Stimulated activated CD8-positive, alpha-beta memory T cell treated with anti-CD3 and anti-CD28 coated beads, Interleukin-12 subunit alpha, Interleukin-12 subunit beta, amount 100 ng/mL, for 1 hour (primary cell): ENCODE results near the gene MAP3K20.

Experiments
- DNase-seq: peaks from one replicate; pipeline ENCODE4 v3.0.0-alpha.2; 2020; ENCODE audit warnings: low read depth

MAP3K20 gene

DNA sequence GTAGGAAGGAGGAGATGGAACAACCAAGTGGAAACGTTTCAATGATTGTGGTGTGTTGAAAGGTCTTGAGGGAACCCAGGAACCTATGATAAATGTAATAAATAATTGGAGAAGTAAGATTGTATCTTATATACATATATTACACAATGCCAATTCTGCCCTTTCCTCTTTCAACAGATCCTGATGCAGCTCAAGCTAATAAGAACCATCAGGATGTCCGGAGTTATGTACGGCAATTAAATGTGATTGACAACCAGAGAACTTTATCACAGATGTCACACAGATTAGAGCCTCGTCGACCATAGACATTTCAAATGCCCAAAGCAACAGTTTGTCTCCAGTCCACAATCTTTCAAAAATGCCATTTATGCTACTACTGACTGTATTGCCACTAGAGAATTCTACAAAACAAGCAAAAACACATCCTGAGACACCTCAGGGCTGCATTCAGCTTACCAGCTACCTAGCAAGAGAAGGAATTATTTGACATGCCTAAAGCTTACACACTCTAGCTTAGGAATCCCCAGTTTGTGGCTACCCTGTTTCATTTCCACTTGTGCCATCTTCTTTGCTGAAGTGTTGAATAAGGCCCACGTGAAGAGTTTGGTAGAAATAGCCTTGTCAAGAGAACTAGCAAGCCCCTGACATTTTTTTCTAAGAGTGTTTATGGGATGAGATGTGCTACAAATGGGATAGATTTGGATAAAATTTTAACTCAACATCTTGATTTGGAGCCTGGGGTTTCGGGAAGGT, 24.0 kb upstream of the MAP3K20 start:
- DNase-seq = no peak

DNA sequence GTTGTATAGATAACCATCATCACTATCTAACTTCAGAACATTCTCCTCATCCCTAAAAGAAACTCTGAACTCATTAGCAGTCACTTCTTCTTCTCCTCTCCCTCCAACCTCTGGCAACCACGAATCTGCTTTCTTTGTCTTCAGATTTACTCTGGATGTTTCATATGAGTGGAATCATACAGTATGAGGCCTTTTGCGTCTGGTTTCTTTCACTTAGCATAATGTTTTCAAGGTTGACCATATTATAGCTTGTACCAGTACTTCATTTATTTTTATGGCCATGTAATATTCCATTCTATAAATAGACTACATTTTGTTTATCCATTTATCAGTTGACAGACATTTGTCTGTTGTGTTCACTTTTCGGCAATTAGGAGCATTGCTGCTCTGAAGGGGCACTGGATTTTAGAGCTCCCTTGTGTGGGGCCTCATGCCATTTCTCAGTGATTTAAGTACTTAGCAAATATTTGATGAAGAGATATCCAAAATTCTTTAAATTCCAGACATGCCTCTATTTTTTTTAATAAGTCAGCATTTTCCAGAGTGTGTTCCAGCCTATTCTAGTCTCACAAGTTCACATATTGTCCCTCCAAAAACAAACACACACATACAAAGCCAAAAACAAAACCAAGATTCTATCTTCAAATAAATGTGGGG, 22.5 kb upstream of the MAP3K20 start:
- DNase-seq = no peak

DNA sequence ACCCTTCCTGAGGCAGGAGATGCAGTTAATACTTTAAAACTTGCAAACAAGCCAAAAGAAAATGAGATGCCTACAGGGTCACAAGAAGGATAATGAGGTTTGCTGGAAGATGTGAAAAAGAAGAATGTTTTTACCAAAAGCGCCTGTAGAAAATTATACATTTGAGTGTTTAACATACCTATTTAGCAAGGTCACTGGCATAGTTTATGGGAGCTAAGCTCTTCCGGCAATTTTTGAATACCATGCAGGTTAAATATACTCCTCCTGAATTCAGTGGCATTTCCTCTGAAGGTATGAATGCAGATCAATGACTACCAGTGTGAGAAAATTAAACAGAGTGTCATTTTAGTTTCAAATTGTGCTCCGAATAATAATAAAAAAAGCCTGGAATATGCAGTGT, 21.2 kb upstream of the MAP3K20 start:
- no peak for DNase-seq

DNA sequence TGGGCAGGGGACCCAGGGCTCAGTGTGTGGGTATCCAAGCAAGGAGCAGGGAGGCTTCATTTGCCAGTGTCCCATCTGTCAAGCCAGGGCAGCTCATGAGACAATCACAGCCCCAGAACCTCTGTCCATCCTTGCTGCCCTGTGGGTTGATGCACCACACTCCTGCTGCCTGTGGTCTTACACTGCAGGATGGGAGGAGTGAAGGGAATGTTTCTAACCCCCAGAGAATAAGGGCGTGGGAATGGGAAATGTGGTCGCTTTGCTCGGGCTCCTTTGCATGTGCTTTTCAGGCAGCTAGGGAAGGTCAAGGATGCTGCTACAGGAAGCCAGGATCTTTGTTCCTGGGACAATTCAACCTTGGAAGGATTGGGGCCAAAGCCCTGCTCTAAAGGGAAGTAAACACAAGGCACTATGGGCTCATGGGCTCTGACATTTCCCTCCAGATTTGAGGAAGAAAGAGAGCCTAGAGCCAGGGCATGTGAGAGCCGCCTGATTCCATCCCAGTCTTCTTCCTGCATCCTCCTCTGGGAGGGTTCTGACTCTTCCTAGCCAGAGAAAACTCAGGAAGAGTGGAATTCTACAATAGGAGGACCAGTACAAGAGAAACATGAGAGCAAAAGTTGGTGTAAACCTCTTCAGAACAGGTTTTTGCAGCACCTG, 18.8 kb upstream of the MAP3K20 start:
- DNase-seq = no peak

DNA sequence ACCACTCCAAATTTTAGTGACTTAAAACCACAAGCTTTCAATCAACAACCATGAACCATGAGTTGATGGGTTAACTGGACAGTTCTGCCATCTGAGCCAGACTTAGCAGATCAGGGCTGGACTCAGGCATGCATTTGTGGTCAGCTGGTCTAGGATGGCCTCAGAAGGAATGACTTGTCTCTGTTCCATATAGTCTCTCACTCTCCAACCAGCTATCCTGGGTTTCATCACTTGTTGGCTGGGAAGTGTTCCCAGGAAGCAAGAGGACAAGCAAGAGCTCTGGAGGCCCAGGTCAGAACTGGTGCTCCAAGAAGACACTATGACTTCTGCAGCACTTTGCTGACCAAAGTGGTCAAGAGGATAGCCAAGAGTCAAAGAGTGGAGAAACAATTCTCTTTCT, 17.5 kb upstream of the MAP3K20 start:
- DNase-seq = no peak

DNA sequence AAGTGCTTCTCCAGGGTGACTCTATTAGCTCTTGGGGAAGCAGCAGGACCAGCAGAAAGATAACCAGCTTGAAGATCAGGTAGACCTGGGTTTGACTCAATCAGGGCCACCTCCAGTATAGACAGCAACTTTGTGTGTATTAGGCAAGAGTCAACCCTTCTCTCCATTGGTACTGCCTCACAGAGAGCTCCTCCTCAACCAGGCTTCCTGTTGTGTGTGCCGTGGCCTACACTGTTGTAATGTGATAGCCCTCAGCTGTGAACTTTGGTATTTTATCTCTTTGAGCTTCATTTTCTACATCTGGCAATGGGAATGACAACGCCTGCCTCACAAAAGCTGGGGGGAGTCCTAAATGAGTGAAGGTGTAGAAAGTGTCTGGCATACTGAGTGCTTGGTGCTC, 17.0 kb upstream of the MAP3K20 start:
- no peak for DNase-seq

DNA sequence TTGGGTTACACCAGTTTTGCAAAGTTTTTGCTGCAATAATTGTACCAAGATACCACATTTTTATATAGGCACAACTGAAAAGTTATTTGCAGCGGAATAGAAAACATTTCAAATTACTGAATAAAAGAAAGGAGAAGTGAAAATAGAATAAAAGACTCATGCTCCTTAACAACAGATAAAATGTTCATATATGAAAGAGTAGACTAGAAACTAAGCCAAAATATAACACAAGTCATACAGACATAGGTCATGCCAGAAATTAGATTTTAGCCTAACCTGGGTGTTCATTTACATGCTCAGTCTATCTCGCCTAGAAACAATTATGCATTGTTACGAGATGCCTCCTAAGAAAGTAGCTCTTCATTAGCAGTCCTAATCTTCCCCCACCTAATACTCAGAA, 16.4 kb upstream of the MAP3K20 start:
- DNase-seq = no peak

DNA sequence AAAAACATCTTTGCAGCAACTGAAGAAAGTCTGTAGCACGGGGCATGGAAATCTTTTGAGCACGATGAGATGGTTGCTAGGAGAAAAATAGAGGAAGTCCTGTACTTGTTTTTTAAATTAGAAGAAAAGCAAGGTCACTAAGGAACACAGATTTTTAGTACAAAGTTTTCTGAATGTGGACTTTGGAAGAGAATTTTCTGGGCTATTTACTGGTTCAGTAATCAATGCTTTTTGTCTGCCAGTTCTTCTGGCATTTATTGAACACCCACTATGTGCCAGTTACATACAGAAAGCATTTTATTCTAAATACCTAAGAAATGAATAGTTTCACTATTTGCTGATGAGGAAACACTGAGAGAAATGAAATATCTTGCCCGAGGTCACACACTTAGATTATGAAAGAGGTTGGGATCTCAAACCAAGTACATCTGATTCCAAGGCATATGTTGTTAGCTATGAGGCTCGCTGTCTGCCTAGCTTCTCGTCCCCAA, 15.6 kb upstream of the MAP3K20 start:
- DNase-seq = no peak

DNA sequence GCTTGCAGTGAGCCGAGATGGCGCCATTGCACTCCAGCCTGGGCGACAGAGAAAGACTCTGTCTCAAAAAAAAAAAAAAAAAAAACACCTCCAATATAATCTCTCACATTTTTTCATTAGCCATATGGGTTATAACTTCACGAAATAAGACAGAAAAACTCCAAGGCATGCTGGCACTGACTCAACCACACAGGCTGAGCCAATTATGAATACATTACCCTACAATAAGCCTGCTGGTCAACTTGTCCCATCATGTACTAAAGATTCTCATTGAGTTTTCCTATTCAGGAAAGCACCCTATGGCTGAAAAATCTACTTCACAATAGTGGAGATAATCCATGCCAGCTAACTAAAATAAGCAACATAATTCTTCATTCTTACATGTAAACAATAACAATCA, 12.8 kb upstream of the MAP3K20 start:
- no peak for DNase-seq

DNA sequence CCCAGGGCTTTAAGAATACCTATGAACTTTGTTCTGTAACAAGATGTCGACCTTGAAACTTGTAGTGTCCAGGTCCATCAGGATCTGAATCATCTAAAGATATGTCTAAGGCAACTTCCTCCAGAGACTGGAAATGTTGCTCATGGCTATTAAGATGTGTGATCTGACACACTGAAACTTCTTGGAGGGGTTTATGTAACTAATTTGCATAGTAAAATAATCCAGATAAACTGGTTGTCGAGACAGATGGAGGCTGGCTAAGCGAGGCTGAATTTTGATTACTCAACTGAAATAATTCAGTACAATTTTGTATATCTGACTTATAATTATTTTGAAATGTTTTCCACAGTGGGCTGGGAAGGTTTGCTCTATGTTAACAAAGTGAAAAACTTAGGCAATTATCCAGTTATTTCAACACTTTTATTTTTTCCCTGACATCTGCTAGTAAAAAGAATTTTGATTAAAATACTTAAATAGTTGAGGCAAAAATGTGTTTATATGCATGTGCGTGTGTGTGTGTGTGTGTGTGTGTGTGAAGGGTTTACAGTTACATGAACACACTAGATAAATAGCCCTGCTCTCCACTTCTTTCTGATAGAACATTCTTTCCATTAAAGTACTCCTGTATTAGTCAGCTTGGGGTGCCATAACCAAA, 11.4 kb upstream of the MAP3K20 start:
- DNase-seq = no peak

DNA sequence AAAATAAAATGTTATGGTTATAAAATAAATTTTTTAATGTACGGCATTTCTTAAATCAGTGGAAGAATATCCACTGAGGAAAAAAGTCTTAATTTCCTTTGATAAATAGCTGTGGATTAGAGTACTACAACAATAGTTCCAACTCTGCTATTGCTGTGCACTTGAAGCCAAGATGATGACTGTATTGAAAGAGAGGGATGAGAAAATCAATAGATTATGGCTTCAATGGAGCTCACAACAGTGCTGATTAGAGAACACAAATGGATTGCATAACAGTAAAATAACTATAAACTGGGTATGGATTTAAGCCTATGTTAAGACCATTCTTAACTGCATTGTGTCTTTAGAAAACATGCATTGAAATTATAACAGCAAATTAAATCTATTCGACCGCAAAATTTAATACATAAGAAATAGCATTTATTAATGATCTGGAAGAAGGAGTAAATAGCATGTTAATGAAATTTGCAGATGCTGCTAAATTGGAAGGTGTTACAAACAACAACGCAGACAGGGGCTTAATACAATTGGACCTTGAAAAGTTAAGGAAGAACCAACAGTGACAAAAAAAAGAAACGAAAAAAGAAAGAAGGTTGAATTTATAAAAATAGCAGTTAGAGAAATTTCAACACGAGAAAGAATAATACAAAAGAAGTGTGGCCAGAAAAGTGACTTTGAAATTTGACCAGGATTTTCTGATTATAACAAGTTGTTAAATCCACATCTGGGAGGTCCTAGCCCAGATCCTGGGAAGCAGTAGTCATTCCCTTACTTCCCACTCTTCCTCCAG, 8.6 kb upstream of the MAP3K20 start:
- DNase-seq = no peak

DNA sequence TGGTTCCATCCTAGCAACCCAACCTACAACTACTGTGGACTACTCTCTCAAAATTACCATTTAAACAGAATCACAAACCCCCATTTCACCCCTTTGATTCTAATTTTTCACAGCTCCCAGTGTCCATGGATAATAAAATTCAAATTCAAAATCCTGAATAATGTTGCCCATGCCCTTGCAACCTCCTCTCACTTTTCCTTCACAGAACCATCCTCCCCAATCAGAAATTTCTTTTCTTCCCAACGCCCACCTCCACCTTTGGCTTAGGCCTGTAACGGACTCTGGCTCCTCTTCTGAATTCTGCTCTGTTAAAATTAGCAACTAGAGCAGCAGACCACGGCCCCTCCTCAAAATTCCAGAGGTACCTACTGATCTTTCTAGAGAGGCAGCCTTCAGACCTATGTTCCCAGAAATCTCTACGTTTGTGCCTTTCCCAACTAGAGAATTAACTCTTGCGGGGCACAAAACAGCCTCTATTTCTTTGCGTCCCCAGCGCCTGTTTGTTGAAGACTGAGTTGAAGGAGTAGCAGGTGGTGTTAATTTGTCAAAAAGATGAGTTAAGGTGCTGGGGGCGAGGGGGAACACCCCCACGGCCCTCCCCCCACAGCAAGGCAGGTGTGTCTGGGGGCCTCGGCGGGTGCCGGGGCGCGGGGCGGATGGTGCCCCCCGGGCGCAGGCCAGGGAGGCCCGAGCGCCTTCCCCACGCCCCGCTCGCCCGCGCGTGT, 428 bp upstream of the MAP3K20 start:
- DNase-seq = no peak

DNA sequence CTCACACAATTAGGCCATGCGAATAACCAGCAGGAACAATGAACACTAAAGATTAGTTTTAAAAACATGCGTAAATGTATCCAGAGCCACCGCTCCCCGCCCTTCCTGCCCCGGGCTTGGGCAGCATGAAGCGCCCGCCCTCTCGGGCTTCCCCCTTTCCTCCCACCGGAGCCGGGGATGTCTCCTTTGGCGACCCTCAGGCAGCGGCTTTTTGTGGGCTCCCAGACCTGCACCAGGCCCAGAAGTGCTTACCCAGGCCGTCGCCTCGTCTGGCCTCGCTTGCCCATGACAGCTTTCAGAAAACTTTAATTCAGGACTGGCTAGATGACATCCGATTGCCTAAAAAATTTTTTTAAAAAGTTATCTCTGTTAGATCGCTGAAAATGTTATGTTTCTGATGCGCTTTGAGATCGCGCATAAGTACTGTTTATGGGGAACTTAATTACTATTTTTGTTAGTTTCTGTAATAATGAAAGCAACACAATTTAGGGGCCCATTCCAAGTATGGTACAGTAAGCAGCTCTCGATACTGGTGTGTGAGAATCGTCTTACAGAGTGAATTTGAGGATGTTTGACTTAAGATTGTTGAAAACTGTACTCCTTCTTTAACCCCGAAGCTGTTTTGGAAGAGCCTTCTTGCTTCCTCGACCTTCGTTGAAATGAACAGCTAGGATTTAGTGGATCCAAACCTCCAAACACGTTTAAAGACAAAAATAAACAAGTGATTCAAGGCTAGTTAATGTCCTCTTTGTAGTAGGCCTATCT, 1.1 kb downstream of the MAP3K20 start:
- DNase-seq = no peak

DNA sequence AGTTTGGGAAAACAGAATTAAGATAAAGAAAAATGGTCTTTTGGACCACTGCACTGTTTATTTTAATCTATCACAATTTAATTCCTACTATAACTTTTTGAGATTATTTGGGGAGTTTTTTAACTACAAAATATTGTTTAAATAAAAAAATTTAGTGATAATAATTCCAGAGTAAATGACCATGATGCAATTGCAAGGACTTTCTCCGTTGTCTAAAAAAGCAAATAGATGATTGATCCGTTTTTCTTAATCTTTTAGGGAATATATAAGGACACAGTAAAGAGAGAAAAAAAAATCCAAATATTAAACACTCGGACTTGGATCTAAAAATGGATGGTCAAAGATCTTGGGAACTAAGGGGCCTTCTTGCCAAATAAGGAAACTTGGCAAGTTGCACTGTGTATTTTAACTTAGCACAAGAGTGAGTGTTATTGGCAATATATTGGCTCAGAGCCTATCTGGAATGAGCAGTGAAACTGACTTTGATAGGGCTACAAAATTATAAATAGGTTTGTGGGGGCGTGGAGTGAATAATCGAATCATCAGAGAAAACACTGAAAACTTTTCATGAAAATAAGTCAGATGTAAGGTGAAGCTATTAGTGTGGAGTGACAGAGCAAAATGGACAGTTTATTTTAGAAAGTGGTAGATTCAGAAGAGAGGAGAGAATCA, 2.0 kb downstream of the MAP3K20 start:
- no peak for DNase-seq

DNA sequence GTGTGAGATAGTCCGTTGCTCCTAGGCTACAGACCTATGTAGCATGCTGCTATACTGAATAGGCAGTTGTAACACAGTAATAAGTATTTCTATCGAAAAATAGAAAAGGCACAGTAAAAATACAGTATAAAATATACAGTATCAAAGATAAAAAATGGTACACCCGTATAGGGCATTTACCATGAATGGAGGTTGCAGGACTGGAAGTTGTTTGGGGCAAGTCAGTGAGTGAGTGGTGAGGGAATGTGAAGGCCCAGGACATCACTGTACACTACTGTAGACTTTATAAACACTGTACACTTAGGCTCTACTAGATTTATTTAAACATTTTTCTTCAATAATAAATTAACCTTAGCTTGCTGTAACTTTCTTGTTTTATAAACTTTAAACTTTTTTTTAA, 3.5 kb downstream of the MAP3K20 start:
- no peak for DNase-seq

DNA sequence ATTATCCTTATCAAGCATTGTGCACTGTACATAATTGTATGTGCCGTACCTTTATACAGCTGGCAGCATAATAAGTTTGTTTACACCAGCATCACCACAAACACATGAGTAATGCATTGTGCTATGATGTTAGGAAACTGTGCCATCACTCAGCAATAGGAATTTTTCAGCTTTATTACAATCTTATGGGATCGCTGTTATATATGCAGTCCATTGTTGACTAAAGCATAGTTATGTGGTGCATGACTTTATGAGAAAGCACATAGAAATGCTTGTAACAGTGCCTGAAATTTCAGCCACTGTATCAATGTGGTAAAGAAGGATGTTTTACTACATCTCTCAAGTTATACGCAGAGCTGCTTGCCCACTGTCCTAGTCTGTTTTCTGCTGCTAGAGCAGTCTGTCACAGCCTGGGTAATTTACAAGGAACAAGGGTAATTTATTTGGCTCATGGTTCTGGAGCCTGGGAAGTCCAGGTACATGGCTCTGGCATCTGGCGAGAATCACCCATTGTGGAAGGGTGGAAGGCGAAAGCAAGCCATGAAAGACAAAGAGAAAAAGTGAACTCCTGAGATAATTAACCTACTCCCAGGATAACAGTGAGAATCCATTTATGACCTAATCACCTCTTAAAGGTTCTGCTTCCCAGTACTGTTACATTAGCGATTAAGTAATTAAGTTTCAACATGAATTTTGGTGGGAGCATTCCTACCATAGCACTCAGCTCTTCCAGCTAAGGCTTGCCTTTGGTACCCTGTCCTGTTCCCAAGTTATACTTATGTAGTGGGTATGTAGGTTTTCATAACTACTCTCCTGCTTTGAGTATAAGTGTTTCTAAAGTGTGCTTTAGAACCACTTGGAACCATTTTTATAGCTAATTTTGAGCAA, 4.6 kb downstream of the MAP3K20 start:
- DNase-seq = no peak

DNA sequence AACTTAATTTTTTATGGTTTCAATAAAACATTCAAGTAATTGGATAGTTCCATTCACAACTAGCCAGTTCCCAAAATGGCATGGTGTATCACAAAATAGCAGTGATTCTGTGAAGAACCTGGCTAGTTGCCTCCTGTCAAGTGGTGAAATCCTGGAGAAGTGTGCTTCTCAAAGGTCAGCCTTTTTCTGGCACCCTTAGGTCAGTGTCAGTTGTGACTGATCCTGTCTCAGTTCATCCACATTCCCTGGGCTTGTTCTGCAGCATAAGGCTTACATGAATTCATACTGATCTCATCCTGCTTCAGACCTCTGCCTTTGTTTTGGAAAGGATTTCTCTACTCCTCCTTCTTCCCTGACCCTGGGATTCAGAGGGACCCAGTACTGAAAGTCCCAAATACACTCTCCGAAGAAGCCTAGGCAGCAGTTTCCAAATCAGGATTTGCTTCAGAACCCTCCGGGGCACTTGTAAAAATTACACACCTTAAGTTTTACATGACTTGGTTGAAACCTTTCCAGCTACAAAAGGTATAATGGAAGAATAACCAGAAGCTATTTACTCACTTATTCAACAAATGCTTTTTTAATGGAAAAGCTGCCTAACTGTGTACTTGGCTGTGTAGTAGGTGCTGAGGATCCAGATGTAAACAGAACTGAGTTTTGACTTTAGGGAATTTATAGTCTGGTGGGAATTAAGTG, 11.0 kb downstream of the MAP3K20 start:
- no peak for DNase-seq

DNA sequence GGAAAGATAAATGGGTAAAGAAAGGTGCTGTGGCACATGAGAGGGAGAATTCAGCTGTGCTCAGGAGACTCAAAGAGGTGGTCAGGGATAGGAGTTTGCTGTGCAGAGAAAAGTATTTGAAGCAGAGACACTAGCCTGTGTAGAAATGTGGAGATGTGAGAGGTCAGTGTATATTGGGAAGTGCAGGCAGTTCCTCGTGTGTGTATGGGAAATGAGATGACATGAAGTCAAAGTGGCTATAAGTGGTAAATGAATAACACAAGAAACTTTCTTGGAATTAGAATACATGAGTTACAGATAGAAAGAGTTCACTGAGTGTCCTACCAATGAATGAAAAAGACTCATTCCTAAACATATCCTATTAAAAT, 11.6 kb downstream of the MAP3K20 start:
- DNase-seq = no peak
